SK-N-SH (cell line): ENCODE data around the gene DCLK1. TPM values are rescaled to one million over a fixed set of nuclear protein-coding genes. Genes with fewer than 3 reads are reported as not detected.

ENCODE experiments used
- CTCF ChIA-PET: fragments of 300-600, 350-600 bp; formaldehyde crosslinking; extraction: SDS; loops from one replicate; lab custom pipeline; 2021; lab: Yijun Ruan, JAX
- POLR2A ChIA-PET: fragments of 350-600 bp; sonication (Branson Sonifier 250); formaldehyde crosslinking; extraction: SDS; loops from one replicate; lab custom pipeline; 2020; ENCODE audit warnings: antibody characterized with exemption, inconsistent platforms; lab: Yijun Ruan, JAX
- DNase-seq: peaks from one replicate; pipeline ENCODE4 v3.0.0; 2012
- H2AFZ ChIP-seq: fragments of 200-600 bp; sonication (generic); 2 replicates; pipeline ENCODE4 v1.8.1; 2016; ENCODE audit warnings: antibody characterized with exemption, mild to moderate bottlenecking, low read depth
- H3F3A ChIP-seq: fragments of 200-600 bp; sonication (generic); replicated peaks from 2 replicates; pipeline ENCODE3; 2016; ENCODE audit warnings: antibody characterized with exemption, mild to moderate bottlenecking; ENCODE audit not compliant: insufficient read depth
- H3K27ac ChIP-seq, 2 experiments: fragments of 200-500 bp in 1 of 2; fragments of 200-600 bp in 1 of 2; sonication (Bioruptor generic) in 1 of 2; sonication (generic), shearing (Covaris generic) in 1 of 2; 2 replicates each; pipeline versions ENCODE4 v1.5.1 to v1.6.1; 2014 to 2016; ENCODE audit warnings: low read depth in 2 of 2, inconsistent platforms in 1 of 2, low read length in 1 of 2, mild to moderate bottlenecking in 1 of 2, mixed read lengths in 1 of 2
- H3K27me3 ChIP-seq: fragments of 200-600 bp; sonication (generic), shearing (Covaris generic); 2 replicates; pipeline ENCODE4 v1.6.1; 2016; ENCODE audit warnings: mixed run types; ENCODE audit not compliant: insufficient read depth
- H3K36me3 ChIP-seq, 2 experiments: fragments of 200-500 bp in 1 of 2; fragments of 200-600 bp in 1 of 2; sonication (Bioruptor generic) in 1 of 2; sonication (generic) in 1 of 2; replicated peaks in 1 of 2; 2 replicates each; pipeline versions ENCODE3 to v1.5.1; 2014 to 2016; ENCODE audit warnings: low read length in 1 of 2, mild to moderate bottlenecking in 1 of 2; ENCODE audit not compliant: insufficient read depth in 2 of 2, control insufficient read depth in 1 of 2
- H3K4me1 ChIP-seq, 2 experiments: fragments of 200-500 bp in 1 of 2; fragments of 200-600 bp in 1 of 2; sonication (Bioruptor generic) in 1 of 2; sonication (generic), shearing (Covaris generic) in 1 of 2; 2 replicates each; pipeline versions ENCODE4 v1.5.1 to v1.6.1; 2014 to 2016; ENCODE audit warnings: low read depth in 1 of 2, low read length in 1 of 2, mixed run types in 1 of 2; ENCODE audit not compliant: insufficient read depth in 2 of 2, control insufficient read depth in 1 of 2
- H3K4me2 ChIP-seq: fragments of 200-600 bp; sonication (generic), shearing (Covaris generic); 2 replicates; pipeline ENCODE4 v1.6.1; 2017; ENCODE audit warnings: mixed run types
- H3K4me3 ChIP-seq, 2 experiments: fragments of 200-500 bp in 1 of 2; fragments of 200-600 bp in 1 of 2; sonication (Bioruptor generic) in 1 of 2; sonication (generic), shearing (Covaris generic) in 1 of 2; 2 replicates each; pipeline versions ENCODE4 v1.5.1 to v1.8.1; 2014 to 2016; ENCODE audit warnings: low read depth in 2 of 2, inconsistent platforms in 1 of 2, low read length in 1 of 2, mild to moderate bottlenecking in 1 of 2, mixed read lengths in 1 of 2, moderate library complexity in 1 of 2
- H3K79me2 ChIP-seq: fragments of 200-600 bp; sonication (generic); 2 replicates; pipeline ENCODE4 v1.8.1; 2017; ENCODE audit warnings: mild to moderate bottlenecking; ENCODE audit not compliant: insufficient read depth
- H3K9ac ChIP-seq: fragments of 200-600 bp; sonication (generic); 2 replicates; pipeline ENCODE4 v1.6.1; 2017; ENCODE audit warnings: mixed run types
- H3K9me2 ChIP-seq: fragments of 200-600 bp; sonication (generic); 2 replicates; pipeline ENCODE4 v1.6.1; 2017; ENCODE audit warnings: mixed run types
- H3K9me3 ChIP-seq: fragments of 200-600 bp; sonication (generic); 2 replicates; pipeline ENCODE4 v1.6.1; 2017; ENCODE audit warnings: mixed run types, mild to moderate bottlenecking, moderate library complexity
- H4K20me1 ChIP-seq: fragments of 200-600 bp; sonication (generic); 2 replicates; pipeline ENCODE4 v1.6.1; 2017; ENCODE audit warnings: mild to moderate bottlenecking, mixed run types; ENCODE audit not compliant: insufficient read depth
- FOXJ3 ChIP-seq: sonication (generic); formaldehyde crosslinking; IDR thresholded peaks from 2 replicates; pipeline ENCODE4 v1.5.1; 2020; ENCODE audit warnings: mild to moderate bottlenecking, missing genetic modification reagents
- GABPA ChIP-seq: IDR thresholded peaks from 2 replicates; pipeline ENCODE4 v1.4.0; 2012; ENCODE audit warnings: low read depth, mild to moderate bottlenecking
- GATA2 ChIP-seq: sonication (generic); formaldehyde crosslinking; IDR thresholded peaks from 2 replicates; pipeline ENCODE4 v1.5.0; 2020; ENCODE audit warnings: mild to moderate bottlenecking, missing genetic modification reagents
- JUND ChIP-seq: IDR thresholded peaks from 2 replicates; pipeline ENCODE4 v1.4.0; 2012
- MXI1 ChIP-seq: IDR thresholded peaks from 2 replicates; pipeline ENCODE4 v1.6.1; 2012; ENCODE audit warnings: mild to moderate bottlenecking, low read depth, low read length, improper control_type of control experiment
- NFIC ChIP-seq: IDR thresholded peaks from 2 replicates; pipeline ENCODE4 v1.4.0; 2012; ENCODE audit warnings: borderline replicate concordance
- PBX3 ChIP-seq: IDR thresholded peaks from 2 replicates; pipeline ENCODE4; 2012
- RAD21 ChIP-seq: IDR thresholded peaks from 2 replicates; pipeline ENCODE4 v1.6.1; 2012; ENCODE audit warnings: mild to moderate bottlenecking, low read length
- RCOR1 ChIP-seq: fragments of 150-350 bp; IDR thresholded peaks from 2 replicates; pipeline ENCODE4 v1.6.1; 2017; ENCODE audit warnings: antibody characterized with exemption, low read length
- RFX5 ChIP-seq: IDR thresholded peaks from 2 replicates; pipeline ENCODE4 v1.6.1; 2012; ENCODE audit warnings: mild to moderate bottlenecking, improper control_type of control experiment, low read length
- RXRA ChIP-seq: IDR thresholded peaks from 2 replicates; pipeline ENCODE4 v1.4.0; 2012; ENCODE audit warnings: low read depth, mild to moderate bottlenecking, borderline replicate concordance
- SIN3A ChIP-seq: IDR thresholded peaks from 2 replicates; pipeline ENCODE4 v1.6.1; 2012; ENCODE audit warnings: low read depth, mild to moderate bottlenecking, low read length, moderate library complexity, borderline replicate concordance
- TEAD4 ChIP-seq: IDR thresholded peaks from 2 replicates; pipeline ENCODE4 v1.4.0; 2012; ENCODE audit warnings: mild to moderate bottlenecking, borderline replicate concordance; ENCODE audit not compliant: insufficient read depth
- WGBS: methylation state at CpG from one replicate; pipeline ENCODE4 v1.1.6; 2017; ENCODE audit warnings: low lambda C conversion rate; 5-methylcytosine and 5-hydroxymethylcytosine counted together
- polyA plus RNA-seq, 3 experiments: library from polyadenylated mRNA; depleted of rRNA; stranded (reverse); fragments of >200 nt; gene quantifications; 2 replicates each; pipeline ENCODE4 v1.2.3, GENCODE V29; 2012
- TF ChIP-seq, protein P1 (sequence below): fragments of 150-350 bp; IDR thresholded peaks from 2 replicates; pipeline ENCODE4 v1.6.1; 2017; ENCODE audit warnings: antibody characterized with exemption, low read length, low read depth, borderline replicate concordance
- TF ChIP-seq, protein P2 (sequence below): fragments of 150-350 bp; IDR thresholded peaks from 2 replicates; pipeline ENCODE4 v1.6.1; 2016; ENCODE audit warnings: mild to moderate bottlenecking, low read depth, low read length

The DCLK1 gene
- polyA plus RNA-seq, 1 of the 3 experiments (the other 2 are of a cell fraction) = 1.1 TPM

DNA sequence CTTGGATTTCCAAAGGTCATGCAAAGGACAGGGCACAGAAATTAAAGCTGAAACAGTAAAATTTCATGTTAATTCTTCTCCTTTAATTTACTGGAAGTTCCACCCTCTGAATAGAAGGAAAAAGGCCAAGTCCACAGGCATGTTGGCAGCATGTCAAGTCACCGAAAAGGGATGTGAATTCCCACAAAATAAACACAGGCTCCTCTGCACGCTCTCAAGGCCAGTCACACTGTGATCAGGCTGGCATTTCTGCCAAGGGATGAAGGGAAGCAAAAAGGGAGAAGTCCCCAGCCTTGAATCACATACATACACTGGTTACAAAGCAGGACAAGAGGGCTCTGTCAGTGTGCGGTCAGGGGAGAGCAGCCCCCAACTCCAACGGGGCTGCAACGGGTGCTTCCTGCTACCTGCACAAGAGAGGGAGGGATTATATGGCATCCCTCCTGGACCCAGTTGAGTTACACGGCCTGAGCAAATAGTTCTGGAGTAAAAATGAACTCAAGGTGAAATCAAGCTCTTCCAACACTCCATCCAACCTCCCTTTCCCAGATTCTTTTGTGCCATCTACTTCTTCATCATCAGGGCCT is 6.9 kb downstream of the DCLK1 start:
- TF ChIP-seq NFIC (peak; percentile 23; the same call in 1 of the 2 replicates), RAD21 (no peak)
- CTCF ChIA-PET = interaction anchor here (1.2 to 2.0 kb wide), 2 partner anchors 10 to 145 kb away, joined by 3 to 4 read pairs; no protein-coding TSS in a partner anchor
- H3K79me2 ChIP-seq = no peaks in the 10 kb centered on the region

DNA sequence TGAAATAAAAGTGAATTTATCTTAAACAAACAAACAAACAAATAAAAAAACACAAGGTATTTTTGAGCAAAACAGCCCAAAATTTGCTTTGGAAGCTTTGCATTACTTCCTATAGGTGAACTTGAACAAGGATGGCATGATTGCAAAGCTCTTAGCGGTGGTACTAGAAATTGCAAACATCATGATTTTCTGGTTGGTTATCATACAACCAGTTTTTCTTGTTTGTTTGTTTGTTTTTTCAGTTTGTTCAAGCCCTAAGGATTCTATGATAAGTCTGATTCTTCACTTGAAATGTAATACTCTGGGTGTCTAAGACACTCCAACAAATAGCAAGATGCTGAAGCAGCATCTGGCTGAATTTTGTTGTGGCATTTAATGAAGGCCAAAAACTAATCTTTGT is 15.9 kb downstream of the DCLK1 start:
- H3F3A ChIP-seq = no peaks in the 10 kb centered on the region
- no peaks in the 10 kb centered on the region for H3K27me3 ChIP-seq
- H3K4me3 ChIP-seq = no peak overlapping the region
- H3K79me2 ChIP-seq = no peaks in the 10 kb centered on the region
- ChIA-PET CTCF (interaction anchor here (0.9 to 1.9 kb wide), 4 partner anchors 9 to 160 kb away, joined by 3 to 8 read pairs (median 4); partner anchors contain the start of gene DCLK1), POLR2A (no interaction called here)
- no peaks in the 10 kb centered on the region; the same call in 1 of the 2 replicates for H3K9me2 ChIP-seq
- H2AFZ ChIP-seq = no peak overlapping the region
- DNase-seq = no peak
- no peaks in the 10 kb centered on the region for H3K9me3 ChIP-seq
- H3K27ac ChIP-seq = no peak overlapping the region
- TF ChIP-seq RFX5 = no peak
- no peak for TF ChIP-seq GATA2
- H3K4me2 ChIP-seq = no peak overlapping the region
- H3K4me1 ChIP-seq = peaks cover 0 to 5% of the 10 kb centered on the region in 2 experiments; a peak in 2 of 4 replicates
- 90% methylated on average over 1 of the region's 1 CpG for WGBS
- peaks cover 0 to 19% of the 10 kb centered on the region in 2 experiments for H3K36me3 ChIP-seq
- H4K20me1 ChIP-seq = no peaks in the 10 kb centered on the region
- H3K9ac ChIP-seq = no peak overlapping the region

More for the DNA sequence above, 6.9 kb downstream of the DCLK1 start:
- no peak overlapping the region for H3K4me3 ChIP-seq
- H3K27me3 ChIP-seq = no peaks in the 10 kb centered on the region
- no peaks in the 10 kb centered on the region for H3K9me2 ChIP-seq
- H3K9ac ChIP-seq = no peak overlapping the region
- no peaks in the 10 kb centered on the region for H3K9me3 ChIP-seq
- H3K4me2 ChIP-seq = peak overlapping the region; percentile 20; the same call in 1 of the 2 replicates
- H4K20me1 ChIP-seq = no peaks in the 10 kb centered on the region
- H3K4me1 ChIP-seq = peaks cover 0 to 2% of the 10 kb centered on the region in 2 experiments; a peak in 2 of 4 replicates
- no peak overlapping the region for H3K27ac ChIP-seq
- no peak overlapping the region for H2AFZ ChIP-seq
- DNase-seq = no peak
- POLR2A ChIA-PET = no interaction called here
- WGBS = 68% methylated on average over 6 of the region's 6 CpGs
- no peaks in the 10 kb centered on the region for H3F3A ChIP-seq
- H3K36me3 ChIP-seq = no peaks in the 10 kb centered on the region

GRCh38 chr13:36114233-36114632 is 16.9 kb downstream of the DCLK1 start:
- Histone ChIP-seq H3K79me2 (no peaks in the 10 kb centered on the region), H3K9me3 (no peaks in the 10 kb centered on the region), H3K27ac (no peak overlapping the region), H3K36me3 (peaks cover 0 to 19% of the 10 kb centered on the region in 2 experiments), H2AFZ (no peak overlapping the region), H3K4me2 (no peak overlapping the region), H3K9ac (no peak overlapping the region), H3K4me3 (no peak overlapping the region), H4K20me1 (no peaks in the 10 kb centered on the region), H3K27me3 (no peaks in the 10 kb centered on the region), H3F3A (peaks cover 4% of the 10 kb centered on the region), H3K9me2 (no peaks in the 10 kb centered on the region; the same call in 1 of the 2 replicates), H3K4me1 (peaks cover 0 to 5% of the 10 kb centered on the region in 2 experiments; a peak in 2 of 4 replicates)
- ChIA-PET POLR2A (no interaction called here), CTCF (interaction anchor here (0.7 to 1.9 kb wide), 5 partner anchors 10 to 233 kb away, joined by 3 to 8 read pairs (median 4); partner anchors contain the start of gene DCLK1)
- 72% methylated on average over 1 of the region's 1 CpG for WGBS
- DNase-seq = no peak
- no peak for TF ChIP-seq RXRA
- TF ChIP-seq TEAD4 = no peak
- TF ChIP-seq SIN3A = no peak
- TF ChIP-seq FOXJ3 (CRISPR knock-in tag) = no peak
- TF ChIP-seq, protein P1, sequence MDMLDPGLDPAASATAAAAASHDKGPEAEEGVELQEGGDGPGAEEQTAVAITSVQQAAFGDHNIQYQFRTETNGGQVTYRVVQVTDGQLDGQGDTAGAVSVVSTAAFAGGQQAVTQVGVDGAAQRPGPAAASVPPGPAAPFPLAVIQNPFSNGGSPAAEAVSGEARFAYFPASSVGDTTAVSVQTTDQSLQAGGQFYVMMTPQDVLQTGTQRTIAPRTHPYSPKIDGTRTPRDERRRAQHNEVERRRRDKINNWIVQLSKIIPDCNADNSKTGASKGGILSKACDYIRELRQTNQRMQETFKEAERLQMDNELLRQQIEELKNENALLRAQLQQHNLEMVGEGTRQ = no peak
- TF ChIP-seq JUND = no peak
- no peak for TF ChIP-seq GABPA
- no peak for TF ChIP-seq RCOR1
- TF ChIP-seq, protein P2, sequence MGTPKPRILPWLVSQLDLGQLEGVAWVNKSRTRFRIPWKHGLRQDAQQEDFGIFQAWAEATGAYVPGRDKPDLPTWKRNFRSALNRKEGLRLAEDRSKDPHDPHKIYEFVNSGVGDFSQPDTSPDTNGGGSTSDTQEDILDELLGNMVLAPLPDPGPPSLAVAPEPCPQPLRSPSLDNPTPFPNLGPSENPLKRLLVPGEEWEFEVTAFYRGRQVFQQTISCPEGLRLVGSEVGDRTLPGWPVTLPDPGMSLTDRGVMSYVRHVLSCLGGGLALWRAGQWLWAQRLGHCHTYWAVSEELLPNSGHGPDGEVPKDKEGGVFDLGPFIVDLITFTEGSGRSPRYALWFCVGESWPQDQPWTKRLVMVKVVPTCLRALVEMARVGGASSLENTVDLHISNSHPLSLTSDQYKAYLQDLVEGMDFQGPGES = no peak
- TF ChIP-seq RFX5 = no peak
- TF ChIP-seq PBX3 = no peak
- no peak for TF ChIP-seq NFIC
- TF ChIP-seq MXI1 = no peak
